Pancreas (tissue), 10 donors: ENCODE results near the gene ZMAT1. TPM values are rescaled to one million over a fixed set of nuclear protein-coding genes. Genes with fewer than 3 reads are reported as not detected.
A peak's percentile ranks its signal among the peaks of the same experiment; 100 is the strongest.

Experiments
- ATAC-seq, 4 donors: fragments of 200-7000 bp; cut with Tn5 transposase; one replicate each; pipeline versions ENCODE4 v1.8.0 to v1.9.1; 2020; ENCODE audit warnings: mild to moderate bottlenecking in 4 of 4, moderate library complexity in 4 of 4
- DNase-seq, 6 donors: peaks; one replicate each; pipeline ENCODE4 v3.0.0-alpha.2; 2020
- FAIRE-seq: peaks from 2 replicates; lab custom pipeline; 2012; peaks lifted over from hg19 to GRCh38; lab: Jason Lieb, UNC
- H3K27ac ChIP-seq, 4 donors: fragments of 200-600 bp; sonication (generic); 1 replicate in 3 of 4; 2 replicates in 1 of 4; pipeline versions ENCODE4 v1.5.0 to v1.8.0; 2020
- H3K27me3 ChIP-seq, 4 donors: fragments of 200-600 bp; one replicate each; pipeline ENCODE4 v1.8.0; 2021
- H3K36me3 ChIP-seq, 3 donors: fragments of 200-600 bp; sonication (generic) in 1 of 3; one replicate each; pipeline versions ENCODE4 v1.5.0 to v1.8.0; 2020 to 2021
- H3K4me1 ChIP-seq, 3 donors: fragments of 200-600 bp; one replicate each; pipeline ENCODE4 v1.8.0; 2021
- H3K4me3 ChIP-seq, 4 donors: fragments of 200-600 bp; sonication (generic) in 2 of 4; one replicate each; pipeline versions ENCODE4 v1.5.0 to v1.8.0; 2020 to 2021
- H3K9me3 ChIP-seq, 4 donors: fragments of 200-600 bp; one replicate each; pipeline ENCODE4 v1.8.0; 2021
- WGBS, 2 donors: extraction: QIAGEN DNeasy Blood & Tissue Kit; methylation state at CpG; one replicate each; pipeline ENCODE4 v1.1.7; 2013; 5-methylcytosine and 5-hydroxymethylcytosine counted together
- intact Hi-C, 3 donors: fragments of 100-400 bp; cut with DNase I; formaldehyde crosslinking; loops; one replicate each; pipeline versions ENCODE4 v1.11.1 to v1.14.2; 2022
- polyA plus RNA-seq, 2 donors: library from polyadenylated mRNA; stranded (reverse); fragments of 200-250 nt; gene quantifications; one replicate each; pipeline ENCODE4 v1.2.3, GENCODE V29; 2013
- total RNA-seq, 6 donors: library from RNA; stranded (reverse); fragmentation: NEBNext Ultra II Directional in 4 of 6; extraction: Animal tissue kit (Norgen Biotek cat#: 25700) in 4 of 6; gene quantifications; one replicate each; pipeline versions ENCODE4 v1.2.1 to v1.2.4, GENCODE V29; 2021 to 2023
- TF ChIP-seq, protein P1 (sequence below), 4 donors: fragments of 200-600 bp; sonication (generic) in 3 of 4; IDR thresholded peaks; one replicate each; pipeline versions ENCODE4 v1.5.0 to v1.8.0; 2021; ENCODE audit warnings: antibody characterized with exemption in 4 of 4
- donor health status: healthy with polysubstance abuse.
- donor health status: DM: no; HTN: no; CAD: no; lungs with moderate emphysema.
- donor health status: DM: no; HTN: no; CAD: no.
- donor health status: control.
- donor health status: control.
- donor health status: Bipolar disorder and iron deficiency.
- donor health status: DM: yes; HTN: yes; CAD: no.
- donor health status: DM: no; HTN: no; CAD: no.
- donor health status: DM: no; HTN: no; CAD: no.
- donor health status: DM: yes; HTN: yes; CAD: no.

Gene ZMAT1
- total and polyA plus RNA-seq, 8 donors, result 2.8 to 26.7 (median 5.3) TPM

DNA sequence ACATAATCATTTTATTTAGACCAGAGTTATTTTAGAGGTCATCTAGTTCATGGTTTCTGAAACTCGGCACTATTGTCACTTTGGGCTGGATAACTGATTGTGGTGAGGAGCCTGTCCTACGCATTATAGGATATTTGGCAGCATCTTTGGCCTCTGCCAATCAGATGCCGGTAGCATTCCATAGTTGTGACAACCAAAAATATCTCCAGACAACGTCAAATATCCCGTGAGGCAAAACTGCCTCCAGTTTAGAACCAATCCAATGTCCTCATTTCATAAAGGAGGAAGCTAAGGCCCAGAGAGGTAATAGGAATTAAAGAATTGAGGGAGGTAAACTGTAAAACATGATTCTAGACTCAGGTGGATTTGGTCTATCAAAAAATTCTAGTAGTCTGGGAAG is 6.1 kb downstream of the ZMAT1 start:
- TF ChIP-seq, protein P1, sequence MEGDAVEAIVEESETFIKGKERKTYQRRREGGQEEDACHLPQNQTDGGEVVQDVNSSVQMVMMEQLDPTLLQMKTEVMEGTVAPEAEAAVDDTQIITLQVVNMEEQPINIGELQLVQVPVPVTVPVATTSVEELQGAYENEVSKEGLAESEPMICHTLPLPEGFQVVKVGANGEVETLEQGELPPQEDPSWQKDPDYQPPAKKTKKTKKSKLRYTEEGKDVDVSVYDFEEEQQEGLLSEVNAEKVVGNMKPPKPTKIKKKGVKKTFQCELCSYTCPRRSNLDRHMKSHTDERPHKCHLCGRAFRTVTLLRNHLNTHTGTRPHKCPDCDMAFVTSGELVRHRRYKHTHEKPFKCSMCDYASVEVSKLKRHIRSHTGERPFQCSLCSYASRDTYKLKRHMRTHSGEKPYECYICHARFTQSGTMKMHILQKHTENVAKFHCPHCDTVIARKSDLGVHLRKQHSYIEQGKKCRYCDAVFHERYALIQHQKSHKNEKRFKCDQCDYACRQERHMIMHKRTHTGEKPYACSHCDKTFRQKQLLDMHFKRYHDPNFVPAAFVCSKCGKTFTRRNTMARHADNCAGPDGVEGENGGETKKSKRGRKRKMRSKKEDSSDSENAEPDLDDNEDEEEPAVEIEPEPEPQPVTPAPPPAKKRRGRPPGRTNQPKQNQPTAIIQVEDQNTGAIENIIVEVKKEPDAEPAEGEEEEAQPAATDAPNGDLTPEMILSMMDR (IDR thresholded peaks at IDR 0.05), result no peak
- 60 to 79% methylated on average over 5 of the region's 5 CpGs for WGBS, 2 donors

GRCh38 chrX:101918751-101919150 is 13.1 kb downstream of the ZMAT1 start:
- intact Hi-C loops, result no loop called here

More for the DNA sequence above, 6.1 kb downstream of the ZMAT1 start:
- Histone ChIP-seq H3K27me3 (peaks cover 0 to 2% (median 0%) of the 10 kb centered on the region in 4 donors), H3K27ac (no peak overlapping the region), H3K9me3 (no peaks in the 10 kb centered on the region), H3K36me3 (no peaks in the 10 kb centered on the region), H3K4me3 (no peak overlapping the region), H3K4me1 (peaks cover 0 to 3% (median 3%) of the 10 kb centered on the region in 3 donors)
- no peak for FAIRE-seq
- no peak for DNase-seq
- intact Hi-C loops, result no loop called here
- no peak for ATAC-seq

DNA sequence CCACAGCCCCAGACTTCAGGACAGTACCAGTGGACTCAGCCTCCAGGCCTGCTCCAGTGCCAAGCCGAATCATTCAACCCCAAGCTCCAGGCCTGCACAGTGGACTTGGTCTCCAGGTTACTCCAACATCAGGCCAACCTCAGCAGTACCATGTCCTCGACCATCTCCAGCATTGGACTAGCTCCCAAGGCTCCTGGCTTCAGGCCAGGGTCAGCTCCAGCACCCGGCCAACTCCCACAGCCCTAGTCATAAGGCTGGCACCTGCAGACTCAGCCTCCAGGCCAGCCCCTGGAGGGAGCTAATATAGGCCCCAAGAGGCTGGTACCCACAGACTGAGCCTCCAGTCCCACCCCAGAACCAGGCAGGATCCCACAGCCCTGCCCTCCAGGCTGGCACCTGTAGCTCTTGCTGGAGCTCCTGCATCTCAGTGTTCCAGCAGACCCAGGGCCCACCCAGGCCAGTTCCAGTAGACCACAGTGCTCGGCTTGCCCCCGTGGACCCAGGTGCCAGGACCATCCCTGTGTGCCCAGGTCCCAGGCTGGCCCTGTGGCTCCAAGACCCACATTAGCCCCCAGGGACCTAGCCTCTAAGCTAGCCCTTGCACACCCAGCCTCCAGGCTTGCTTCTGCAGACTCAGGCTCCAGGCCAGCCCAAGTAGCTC is 25.6 kb downstream of the ZMAT1 start:
- no peaks in the 10 kb centered on the region for H3K4me1 ChIP-seq
- DNase-seq (peak; percentile 16 to 72 (median 52)), FAIRE-seq (no peak), ATAC-seq (peak in 3 of 4 donors; percentile 34 to 66 (median 63))
- no peak overlapping the region for H3K4me3 ChIP-seq
- no peaks in the 10 kb centered on the region for H3K9me3 ChIP-seq
- TF ChIP-seq, protein P1 (IDR thresholded peaks at IDR 0.05), result no peak
- WGBS, 2 donors, result 55 to 68% methylated on average over 5 of the region's 5 CpGs
- no peak overlapping the region for H3K27ac ChIP-seq
- H3K36me3 ChIP-seq, result no peaks in the 10 kb centered on the region
- intact Hi-C loops, result no loop called here
- H3K27me3 ChIP-seq, result peaks cover 0 to 4% (median 0%) of the 10 kb centered on the region in 4 donors

More at GRCh38 chrX:101918751-101919150, 13.1 kb downstream of the ZMAT1 start:
- FAIRE-seq (no peak), ATAC-seq (no peak), DNase-seq (no peak)
- 58 to 65% methylated on average over 1 of the region's 1 CpG for WGBS, 2 donors
- no peaks in the 10 kb centered on the region for H3K27me3 ChIP-seq
- TF ChIP-seq, protein P1 (IDR thresholded peaks at IDR 0.05), result no peak
- no peaks in the 10 kb centered on the region for H3K9me3 ChIP-seq
- H3K27ac ChIP-seq, result no peak overlapping the region
- no peaks in the 10 kb centered on the region for H3K36me3 ChIP-seq
- no peaks in the 10 kb centered on the region for H3K4me1 ChIP-seq
- no peak overlapping the region for H3K4me3 ChIP-seq

- H3K4me3 ChIP-seq, result no peak overlapping the region
- TF ChIP-seq, protein P1 (IDR thresholded peaks at IDR 0.05), result no peak
- no peaks in the 10 kb centered on the region for H3K4me1 ChIP-seq
- intact Hi-C loops, result no loop called here
- DNase-seq, result no peak
- WGBS, 2 donors, result 80 to 95% methylated on average over 1 of the region's 1 CpG
- no peak for FAIRE-seq
- no peak for ATAC-seq
- no peaks in the 10 kb centered on the region for H3K9me3 ChIP-seq
- no peaks in the 10 kb centered on the region for H3K36me3 ChIP-seq
- no peak overlapping the region for H3K27ac ChIP-seq
- peaks cover 0 to 4% (median 0%) of the 10 kb centered on the region in 4 donors for H3K27me3 ChIP-seq
Measured at GRCh38 chrX:101904996-101905395, 26.8 kb downstream of the ZMAT1 start.

Other genes with a start within 250 kb of the ZMAT1 start
- 1 to 10 TPM in 4 of 6 donors, under 1 TPM in 2; 0.37 to 2.3 (median 1.4) TPM for gene TCEAL2, start 193.7 kb upstream of the ZMAT1 start, total RNA-seq
- 10 to 100 TPM in 1 of 2 donors, 1 to 10 TPM in 1; 7.4 to 24.2 TPM for gene TCEAL2, start 193.7 kb upstream of the ZMAT1 start, polyA plus RNA-seq
- under 1 TPM in 1 of 6 donors, not detected in 5; 0.14 TPM for gene TCEAL6, start 210.5 kb upstream of the ZMAT1 start, total RNA-seq
- gene TCEAL6, start 210.5 kb upstream of the ZMAT1 start, polyA plus RNA-seq, result 1 to 10 TPM in 1 of 2 donors, under 1 TPM in 1; 0.49 to 2.2 TPM
- 10 to 100 TPM in 3 of 6 donors, 1 to 10 TPM in 3; 7.8 to 15.4 (median 9.5) TPM for gene BEX5, start 223.9 kb upstream of the ZMAT1 start, total RNA-seq
- gene BEX5, start 223.9 kb upstream of the ZMAT1 start, polyA plus RNA-seq, result 10 to 100 TPM in 1 of 2 donors, 1 to 10 TPM in 1; 9.5 to 35.8 TPM